OCI-LY3 (cell line): ENCODE data around the gene QPCT.

Source experiments
- EZH2phosphoT487 ChIP-seq: fragments of 200-600 bp; shearing (Covaris generic); IDR thresholded peaks from 2 replicates; pipeline ENCODE4 v1.6.1; 2018; ENCODE audit warnings: antibody characterized with exemption, mixed run types, low read depth
- TF ChIP-seq, protein P1 (sequence below): fragments of 200-600, 300-600 bp; sonication (generic); IDR thresholded peaks from 2 replicates; pipeline ENCODE4 v1.5.1; 2014; ENCODE audit warnings: antibody characterized with exemption, low read length, low read depth

- TF ChIP-seq, protein P1, sequence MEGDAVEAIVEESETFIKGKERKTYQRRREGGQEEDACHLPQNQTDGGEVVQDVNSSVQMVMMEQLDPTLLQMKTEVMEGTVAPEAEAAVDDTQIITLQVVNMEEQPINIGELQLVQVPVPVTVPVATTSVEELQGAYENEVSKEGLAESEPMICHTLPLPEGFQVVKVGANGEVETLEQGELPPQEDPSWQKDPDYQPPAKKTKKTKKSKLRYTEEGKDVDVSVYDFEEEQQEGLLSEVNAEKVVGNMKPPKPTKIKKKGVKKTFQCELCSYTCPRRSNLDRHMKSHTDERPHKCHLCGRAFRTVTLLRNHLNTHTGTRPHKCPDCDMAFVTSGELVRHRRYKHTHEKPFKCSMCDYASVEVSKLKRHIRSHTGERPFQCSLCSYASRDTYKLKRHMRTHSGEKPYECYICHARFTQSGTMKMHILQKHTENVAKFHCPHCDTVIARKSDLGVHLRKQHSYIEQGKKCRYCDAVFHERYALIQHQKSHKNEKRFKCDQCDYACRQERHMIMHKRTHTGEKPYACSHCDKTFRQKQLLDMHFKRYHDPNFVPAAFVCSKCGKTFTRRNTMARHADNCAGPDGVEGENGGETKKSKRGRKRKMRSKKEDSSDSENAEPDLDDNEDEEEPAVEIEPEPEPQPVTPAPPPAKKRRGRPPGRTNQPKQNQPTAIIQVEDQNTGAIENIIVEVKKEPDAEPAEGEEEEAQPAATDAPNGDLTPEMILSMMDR: no peak
- no peak for TF ChIP-seq EZH2phosphoT487
Observed at GRCh38 chr2:37396890-37397565, 52.6 kb downstream of the QPCT start.
